A673 (cell line): Measurements from ENCODE around the gene SH2D2A.

Experiments used
- EZH2 ChIP-seq: fragments of 200-600 bp; sonication (generic); IDR thresholded peaks from 2 replicates; pipeline ENCODE4 v1.6.1; 2017; ENCODE audit warnings: borderline replicate concordance, low read depth, mild to moderate bottlenecking, mixed read lengths, antibody characterized with exemption, low read length; ENCODE audit not compliant: poor library complexity, severe bottlenecking
- TF ChIP-seq, protein P1 (sequence below): fragments of 300-800, 200-600 bp; sonication (generic); conservative IDR thresholded peaks from 2 replicates; pipeline ENCODE4 v1.5.1; 2017; ENCODE audit warnings: low read depth, mild to moderate bottlenecking, antibody characterized with exemption, low read length, moderate library complexity, mixed read lengths

DNA sequence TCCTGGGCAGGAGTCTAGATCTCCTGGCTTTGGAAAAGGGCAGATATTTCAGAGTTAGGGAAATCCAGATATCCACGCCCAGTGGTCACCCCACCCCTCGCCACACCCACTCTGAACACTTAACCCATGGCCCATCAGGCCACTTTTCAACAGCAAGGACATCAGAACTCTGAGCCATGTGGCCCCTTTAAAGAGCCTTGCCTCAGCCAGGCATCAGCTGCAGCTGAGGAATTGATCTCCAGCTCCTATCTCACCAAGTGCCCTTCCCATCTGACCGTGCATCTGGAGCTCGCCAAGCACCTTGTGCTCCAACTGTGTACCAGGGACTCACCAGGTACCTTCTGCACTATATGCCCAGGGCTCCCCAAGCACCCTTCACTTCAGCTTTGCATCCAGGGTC, 20.2 kb upstream of the SH2D2A start:
- TF ChIP-seq, protein P1, sequence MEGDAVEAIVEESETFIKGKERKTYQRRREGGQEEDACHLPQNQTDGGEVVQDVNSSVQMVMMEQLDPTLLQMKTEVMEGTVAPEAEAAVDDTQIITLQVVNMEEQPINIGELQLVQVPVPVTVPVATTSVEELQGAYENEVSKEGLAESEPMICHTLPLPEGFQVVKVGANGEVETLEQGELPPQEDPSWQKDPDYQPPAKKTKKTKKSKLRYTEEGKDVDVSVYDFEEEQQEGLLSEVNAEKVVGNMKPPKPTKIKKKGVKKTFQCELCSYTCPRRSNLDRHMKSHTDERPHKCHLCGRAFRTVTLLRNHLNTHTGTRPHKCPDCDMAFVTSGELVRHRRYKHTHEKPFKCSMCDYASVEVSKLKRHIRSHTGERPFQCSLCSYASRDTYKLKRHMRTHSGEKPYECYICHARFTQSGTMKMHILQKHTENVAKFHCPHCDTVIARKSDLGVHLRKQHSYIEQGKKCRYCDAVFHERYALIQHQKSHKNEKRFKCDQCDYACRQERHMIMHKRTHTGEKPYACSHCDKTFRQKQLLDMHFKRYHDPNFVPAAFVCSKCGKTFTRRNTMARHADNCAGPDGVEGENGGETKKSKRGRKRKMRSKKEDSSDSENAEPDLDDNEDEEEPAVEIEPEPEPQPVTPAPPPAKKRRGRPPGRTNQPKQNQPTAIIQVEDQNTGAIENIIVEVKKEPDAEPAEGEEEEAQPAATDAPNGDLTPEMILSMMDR, result no peak
- no peak for TF ChIP-seq EZH2
